CD4-positive, alpha-beta T cell treated with Interleukin-1 beta for 1 hour (primary cell): ENCODE results near the gene FRS3.

Source experiments
- DNase-seq, 2 donors: peaks; one replicate each; pipeline ENCODE4 v3.0.0-alpha.2; 2020 to 2022

Gene FRS3

GRCh38 chr6:41789390-41789724 is 9.7 kb upstream of the FRS3 start:
- no peak for DNase-seq

- DNase-seq, result peak; percentile 93 to 96
These were observed 7.7 kb upstream of the FRS3 start, which contains the start of gene TOMM6 for GRCh38 chr6:41787219-41787917. Gene TOMM6, plus strand, starts transcription at chr6:41787694. Its CDS starts 4 bp downstream, at chr6:41787698.

GRCh38 chr6:41786451-41787218 is 6.9 kb upstream of the FRS3 start:
- peak; percentile 84 to 89 for DNase-seq

- no peak for DNase-seq
These were observed 6.2 kb upstream of the FRS3 start for GRCh38 chr6:41785689-41786450.

- DNase-seq, result no peak
These were observed 5.6 kb upstream of the FRS3 start for GRCh38 chr6:41785254-41785653.

- DNase-seq, result peak in 1 of 2 donors; percentile 9
These were observed 5.0 kb upstream of the FRS3 start for GRCh38 chr6:41784581-41785171.

- DNase-seq, result no peak
These were observed 3.5 kb upstream of the FRS3 start for GRCh38 chr6:41783106-41783780.

GRCh38 chr6:41781366-41781730 is 1.6 kb upstream of the FRS3 start:
- no peak for DNase-seq

GRCh38 chr6:41780551-41781365 is 1.1 kb upstream of the FRS3 start, which contains the start of gene PRICKLE4:
Gene PRICKLE4, plus strand, starts transcription at chr6:41780782. Its CDS starts 2,692 bp downstream, at chr6:41783474.
- DNase-seq, result no peak

- DNase-seq, result no peak
These were observed 364 bp downstream of the FRS3 start for GRCh38 chr6:41779336-41779735.

- no peak for DNase-seq
These were observed 805 bp downstream of the FRS3 start for GRCh38 chr6:41778895-41779294.

GRCh38 chr6:41777551-41778285 is 2.0 kb downstream of the FRS3 start:
- DNase-seq, result no peak

GRCh38 chr6:41775293-41775882 is 4.3 kb downstream of the FRS3 start:
- no peak for DNase-seq

GRCh38 chr6:41774841-41775240 is 4.9 kb downstream of the FRS3 start:
- no peak for DNase-seq

- DNase-seq, result no peak
These were observed 8.4 kb downstream of the FRS3 start for GRCh38 chr6:41771058-41771983.

- DNase-seq, result no peak
These were observed 9.2 kb downstream of the FRS3 start for GRCh38 chr6:41770381-41771057.

- no peak for DNase-seq
These were observed 10.3 kb downstream of the FRS3 start for GRCh38 chr6:41769376-41769775.

GRCh38 chr6:41768545-41769308 is 11.0 kb downstream of the FRS3 start:
- no peak for DNase-seq
